GM18517 (cell line): ENCODE results near the gene OR13C5.
"Not testable (repeated sequence)": the region's sequence is repeated elsewhere in the genome, so short reads cannot be mapped to it uniquely, and the experiment has no call there.

Experiments
- ATAC-seq: cut with Tn5 transposase; IDR thresholded peaks from one replicate; pipeline ENCODE4 v1.9.1; 2021; ENCODE audit warnings: mild to moderate bottlenecking, moderate library complexity; ENCODE audit not compliant: unreplicated experiment

The OR13C5 gene

GRCh38 chr9:104599313-104599712 lies at the start of gene OR13C5:
Gene OR13C5 (minus strand): TSS chr9:104599413. CDS start chr9:104599413, 0 bp downstream.
- ATAC-seq, result not testable (repeated sequence)

GRCh38 chr9:104635456-104635855 lies 36.2 kb upstream of the OR13C5 start:
- ATAC-seq, result no peak

GRCh38 chr9:104633976-104634520 lies 34.8 kb upstream of the OR13C5 start:
- ATAC-seq, result no peak

GRCh38 chr9:104625964-104626363 lies 26.8 kb upstream of the OR13C5 start:
- not testable (repeated sequence) for ATAC-seq

- ATAC-seq, result no peak
Measured at GRCh38 chr9:104618104-104618503, 18.9 kb upstream of the OR13C5 start, which contains the start of gene OR13C9. Gene OR13C9 (minus strand): TSS chr9:104618204. CDS start chr9:104618204, 0 bp downstream.

- ATAC-seq, result no peak
Measured at GRCh38 chr9:104617418-104617817, 18.2 kb upstream of the OR13C5 start.

GRCh38 chr9:104611213-104611612 lies 12.0 kb upstream of the OR13C5 start:
- ATAC-seq, result no peak

- no peak for ATAC-seq
Measured at GRCh38 chr9:104608336-104608735, 9.1 kb upstream of the OR13C5 start.

- no peak for ATAC-seq
Measured at GRCh38 chr9:104606152-104606551, 6.9 kb upstream of the OR13C5 start.

GRCh38 chr9:104605527-104605926 lies 6.3 kb upstream of the OR13C5 start, which contains the start of gene OR13C2:
Gene OR13C2 (minus strand): TSS chr9:104605627. CDS start chr9:104605627, 0 bp downstream.
- ATAC-seq, result not testable (repeated sequence)

GRCh38 chr9:104604801-104605200 lies 5.6 kb upstream of the OR13C5 start:
- no peak for ATAC-seq

- not testable (repeated sequence) for ATAC-seq
Measured at GRCh38 chr9:104598749-104599148, 464 bp downstream of the OR13C5 start.

- ATAC-seq, result no peak
Measured at GRCh38 chr9:104589626-104590025, 9.6 kb downstream of the OR13C5 start.

GRCh38 chr9:104586496-104587180 lies 12.6 kb downstream of the OR13C5 start:
- ATAC-seq, result no peak

GRCh38 chr9:104580562-104580961 lies 18.7 kb downstream of the OR13C5 start:
- ATAC-seq, result no peak

- no peak for ATAC-seq
Measured at GRCh38 chr9:104577263-104577662, 21.9 kb downstream of the OR13C5 start.

GRCh38 chr9:104575456-104575855 lies 23.8 kb downstream of the OR13C5 start:
- no peak for ATAC-seq

GRCh38 chr9:104572612-104573011 lies 26.6 kb downstream of the OR13C5 start:
- no peak for ATAC-seq

GRCh38 chr9:104568868-104569267 lies 30.3 kb downstream of the OR13C5 start, which contains the start of gene OR13C8:
Gene OR13C8 (plus strand): TSS chr9:104569168. CDS start chr9:104569168, 0 bp downstream.
- ATAC-seq, result no peak

- ATAC-seq, result no peak
Measured at GRCh38 chr9:104564358-104564757, 34.9 kb downstream of the OR13C5 start.

- ATAC-seq, result no peak
Measured at GRCh38 chr9:104556830-104557634, 42.2 kb downstream of the OR13C5 start.
